Activated T-cell treated with anti-CD3 and anti-CD28 coated beads for 4 hours (primary cell): Measurements from ENCODE around the gene MSI2.

Source experiments
- DNase-seq: peaks from one replicate; pipeline ENCODE4 v3.0.0-alpha.2; 2020

The MSI2 gene

GRCh38 chr17:57324631-57325030, 68.3 kb downstream of the MSI2 start:
- DNase-seq: no peak

GRCh38 chr17:57326336-57326735, 70.0 kb downstream of the MSI2 start:
- DNase-seq: no peak

GRCh38 chr17:57326764-57327163, 70.4 kb downstream of the MSI2 start:
- no peak for DNase-seq

DNA sequence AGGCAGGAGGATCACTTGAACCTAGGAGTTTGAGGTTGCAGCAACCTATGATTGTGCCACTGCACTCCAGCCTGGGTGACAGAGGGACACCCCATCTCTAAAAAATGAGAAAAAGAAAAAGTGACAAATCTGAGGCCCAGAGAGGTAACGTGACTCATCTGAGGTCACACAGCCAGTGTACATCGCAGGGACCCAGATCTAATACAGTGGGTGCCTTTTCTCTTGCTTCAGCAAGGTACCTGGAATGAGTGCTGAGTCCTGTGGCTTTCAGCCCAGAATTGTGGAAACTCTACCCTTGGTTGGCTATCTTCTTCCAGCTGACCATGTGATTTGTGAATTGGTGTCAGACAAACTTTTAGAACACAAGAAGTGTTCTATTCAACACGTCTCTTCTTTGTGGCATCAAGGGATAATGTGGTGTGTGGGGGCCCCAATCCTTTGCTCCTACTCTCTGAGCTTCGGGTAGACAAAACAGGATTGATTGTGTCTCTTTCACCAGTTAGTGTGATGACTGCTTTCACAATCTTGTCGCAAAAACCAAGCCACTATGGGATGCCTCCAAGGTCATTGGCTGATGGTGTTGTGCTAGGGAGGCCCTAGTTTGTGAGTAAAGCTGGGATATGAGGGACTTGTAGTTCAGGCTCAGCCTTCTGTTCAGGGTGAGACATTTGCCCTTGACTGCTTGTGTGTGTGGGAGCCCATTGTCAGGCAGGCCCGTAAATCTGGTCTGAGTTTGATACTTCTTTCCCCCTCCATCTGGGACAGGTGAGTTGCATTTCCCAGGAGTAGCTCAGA, 71.0 kb downstream of the MSI2 start:
- DNase-seq: no peak

DNA sequence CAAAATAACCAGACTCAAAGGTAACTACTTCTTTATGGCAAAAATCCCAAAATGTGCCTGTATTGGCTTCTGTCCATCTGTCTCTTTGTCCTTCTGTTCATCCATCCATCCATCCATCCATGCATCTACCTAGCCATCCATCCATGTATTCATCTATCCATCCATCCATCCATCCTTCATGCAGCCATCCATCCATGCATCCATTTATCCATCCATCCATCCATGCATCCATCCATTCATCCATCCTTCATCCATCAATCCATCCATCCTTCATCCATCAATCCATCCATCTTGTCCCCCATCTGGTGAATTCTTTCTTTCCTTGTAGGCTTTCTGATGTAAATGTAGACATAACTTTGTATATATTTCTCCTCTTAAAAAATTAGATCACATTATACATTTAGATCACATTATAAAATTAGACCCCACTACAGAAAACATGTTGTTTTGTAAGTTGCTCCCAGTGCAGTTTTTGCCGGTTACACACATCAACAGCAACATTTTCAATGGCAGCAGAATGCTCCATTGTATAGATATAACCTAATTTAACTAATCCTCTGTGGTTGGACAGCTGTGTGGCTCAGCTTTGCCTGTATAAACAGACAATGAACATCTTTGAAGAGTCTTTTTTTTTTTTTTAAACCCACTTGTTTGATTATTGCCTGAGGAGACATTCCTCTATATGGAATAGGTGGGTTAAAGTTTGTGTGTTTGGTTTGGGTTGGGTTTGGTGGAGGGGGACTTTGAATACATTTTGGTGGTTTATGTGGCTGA, 72.0 kb downstream of the MSI2 start:
- no peak for DNase-seq

- DNase-seq: no peak
Observed at GRCh38 chr17:57329380-57330214, 73.3 kb downstream of the MSI2 start.

- no peak for DNase-seq
Observed at GRCh38 chr17:57330587-57330986, 74.3 kb downstream of the MSI2 start.

DNA sequence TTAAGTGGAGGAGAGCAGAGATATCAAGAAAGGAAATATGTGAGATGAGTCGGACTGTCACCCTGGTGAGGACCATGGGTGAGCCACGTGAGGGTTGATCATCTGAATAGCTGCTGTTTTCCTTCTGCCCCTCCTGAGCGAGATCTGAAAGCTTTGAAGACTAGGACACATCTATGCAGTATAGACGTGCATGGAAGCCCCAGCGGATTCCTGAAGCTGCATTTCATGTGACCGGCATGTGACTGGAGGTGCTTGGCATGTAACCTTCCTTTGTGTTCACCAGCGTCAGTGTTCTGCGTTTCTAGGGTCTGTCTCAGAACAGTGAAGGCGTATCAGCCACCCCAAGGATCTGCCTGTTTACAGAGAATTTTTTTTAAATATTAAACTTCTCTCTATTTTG, 75.1 kb downstream of the MSI2 start:
- DNase-seq: no peak

GRCh38 chr17:57332501-57332900, 76.2 kb downstream of the MSI2 start:
- DNase-seq: no peak

GRCh38 chr17:57335195-57335792, 79.0 kb downstream of the MSI2 start:
- DNase-seq: no peak

- DNase-seq: no peak
Observed at GRCh38 chr17:57337390-57337789, 81.1 kb downstream of the MSI2 start.

DNA sequence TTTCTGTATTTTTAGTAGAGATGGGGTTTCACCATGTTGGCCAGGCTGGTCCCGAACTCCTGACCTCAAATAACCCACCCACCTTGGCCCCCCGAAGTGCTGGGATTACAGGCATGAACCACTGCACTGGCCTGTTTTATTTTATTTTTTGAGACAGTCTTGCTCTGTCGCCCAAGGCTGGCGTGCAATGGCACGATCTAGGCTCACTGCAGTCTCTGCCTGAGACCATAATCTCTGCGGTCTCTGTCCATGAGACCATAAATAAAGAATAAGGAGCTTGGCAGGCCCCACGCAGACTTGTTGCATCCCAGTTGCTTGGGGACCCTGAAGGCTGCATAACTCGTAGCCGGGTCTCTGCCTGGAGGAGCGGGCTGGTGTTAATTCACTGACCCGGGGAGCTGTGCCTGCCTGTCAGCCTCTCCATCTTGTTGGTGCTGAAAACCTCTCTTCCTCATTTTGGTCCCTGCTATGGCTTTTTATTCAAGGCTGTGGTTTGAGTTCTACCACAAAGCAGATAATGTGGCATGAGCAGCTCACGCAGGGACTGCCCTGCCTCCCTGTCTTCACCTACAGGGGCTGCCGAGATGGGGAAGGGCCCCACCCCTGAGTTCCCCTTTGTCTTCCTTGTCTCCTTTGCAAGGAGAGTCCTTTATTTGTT, 82.1 kb downstream of the MSI2 start:
- no peak for DNase-seq

DNA sequence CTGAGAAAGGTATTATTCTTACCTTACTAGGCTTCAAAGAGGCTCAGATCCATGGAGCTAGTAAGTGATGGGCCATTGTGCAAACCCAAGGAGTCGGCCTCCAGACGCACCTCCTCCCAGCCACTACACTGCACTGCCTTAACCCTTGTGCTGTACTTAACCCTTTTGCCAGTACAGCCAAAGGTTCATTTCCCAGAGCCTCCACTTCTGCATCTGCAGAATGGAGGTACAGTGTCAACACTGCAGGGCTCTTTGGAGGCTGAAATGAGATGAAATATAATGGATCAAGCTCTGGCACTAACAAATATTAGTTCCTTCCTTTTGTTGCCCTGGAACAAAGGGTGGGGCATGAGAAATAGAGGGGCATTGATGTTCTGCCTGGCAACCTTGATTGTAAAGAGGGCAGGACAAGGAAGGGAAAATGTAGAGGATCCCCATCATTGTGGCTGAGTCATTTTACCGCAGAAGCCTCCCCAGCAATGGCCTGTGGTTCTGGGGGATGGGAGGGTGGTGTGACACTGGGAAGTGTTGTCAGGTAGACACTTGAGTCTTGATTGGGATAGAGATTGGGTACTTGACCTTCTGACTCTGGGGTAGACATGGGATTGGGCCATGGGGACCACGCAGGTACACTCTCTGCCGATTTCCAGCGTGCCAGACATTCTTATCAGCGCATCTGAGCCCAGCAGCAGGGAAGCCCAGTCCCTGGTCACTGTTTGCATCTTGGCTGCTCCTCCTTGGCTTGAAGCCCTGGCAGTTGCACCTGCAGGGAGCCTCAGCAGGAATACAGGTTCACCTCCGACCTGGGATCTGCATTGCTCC, 84.0 kb downstream of the MSI2 start:
- DNase-seq: no peak

DNA sequence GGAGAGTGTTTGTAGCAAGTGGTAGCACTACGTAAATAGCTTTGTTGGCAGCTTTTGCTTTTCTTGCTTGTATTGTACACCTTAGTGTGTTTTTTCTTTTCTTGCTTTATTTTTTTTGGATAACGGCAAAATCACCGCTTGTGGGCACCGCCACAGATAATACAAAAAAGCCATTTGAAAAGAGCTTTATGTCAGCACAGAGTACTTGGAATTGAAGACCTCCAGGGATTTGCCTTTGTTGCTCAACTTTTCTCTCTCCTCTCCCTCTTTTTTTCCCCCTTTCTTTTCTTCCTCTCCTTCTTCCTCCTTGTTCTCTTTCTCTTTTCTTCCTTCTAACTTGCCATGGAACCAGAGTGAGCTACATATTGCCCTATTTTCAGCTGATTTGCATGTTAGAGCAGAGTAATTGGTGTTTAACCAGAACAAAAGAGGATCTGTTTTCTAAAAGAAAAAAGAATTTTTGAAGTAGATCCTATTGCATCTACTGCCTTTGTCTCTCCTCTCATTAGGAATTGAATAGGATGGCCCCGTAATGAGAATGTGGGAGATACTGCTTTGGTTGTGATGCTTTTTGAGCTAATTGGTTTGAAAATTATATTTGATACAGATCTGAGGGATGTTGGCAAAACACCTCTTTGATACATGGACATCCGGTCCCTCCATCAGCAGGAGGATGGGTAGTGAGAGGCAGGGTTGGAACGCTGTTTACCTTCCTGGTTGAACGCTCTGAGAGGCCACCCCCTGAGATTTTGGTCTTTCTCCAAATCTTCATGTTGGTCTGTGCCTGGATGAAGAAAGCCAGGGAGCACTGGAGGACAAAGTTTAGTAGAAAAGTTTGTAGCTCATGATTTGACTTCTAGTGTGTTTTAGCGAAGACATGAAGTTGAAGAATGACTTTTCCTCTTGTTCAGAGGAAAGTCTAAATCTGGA, 85.6 kb downstream of the MSI2 start:
- no peak for DNase-seq

DNA sequence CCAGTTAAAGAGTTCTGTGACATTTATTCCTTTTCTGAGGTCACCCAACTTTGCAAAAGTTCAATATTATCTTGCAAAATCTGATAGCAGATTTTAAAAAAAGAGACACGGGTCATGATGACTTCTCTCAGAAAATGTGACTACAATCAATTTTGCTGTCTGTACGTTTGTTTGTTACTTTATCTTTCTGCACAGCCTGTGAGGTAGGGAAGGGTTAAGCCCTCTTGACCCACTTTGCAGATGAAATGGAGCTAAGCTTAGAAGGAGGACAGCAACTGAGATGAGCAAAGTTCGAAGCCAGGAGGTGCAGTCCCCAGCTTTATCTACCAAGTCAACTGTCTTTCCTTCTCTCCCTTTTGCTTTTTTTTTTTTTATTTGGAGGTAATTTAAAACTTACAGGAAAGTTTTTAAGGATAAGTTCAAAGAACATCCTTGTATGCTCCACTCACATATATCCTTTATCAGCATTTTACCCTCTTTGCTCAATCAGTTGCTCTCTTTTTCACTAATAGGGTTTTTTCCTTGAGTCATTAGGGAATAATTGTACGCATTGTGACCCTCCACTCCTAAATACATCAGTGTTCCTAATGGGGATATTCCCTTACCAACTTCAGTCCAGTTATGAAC, 86.8 kb downstream of the MSI2 start:
- no peak for DNase-seq

- no peak for DNase-seq
Observed at GRCh38 chr17:57343717-57344116, 87.4 kb downstream of the MSI2 start.

GRCh38 chr17:57344261-57344660, 87.9 kb downstream of the MSI2 start:
- no peak for DNase-seq

DNA sequence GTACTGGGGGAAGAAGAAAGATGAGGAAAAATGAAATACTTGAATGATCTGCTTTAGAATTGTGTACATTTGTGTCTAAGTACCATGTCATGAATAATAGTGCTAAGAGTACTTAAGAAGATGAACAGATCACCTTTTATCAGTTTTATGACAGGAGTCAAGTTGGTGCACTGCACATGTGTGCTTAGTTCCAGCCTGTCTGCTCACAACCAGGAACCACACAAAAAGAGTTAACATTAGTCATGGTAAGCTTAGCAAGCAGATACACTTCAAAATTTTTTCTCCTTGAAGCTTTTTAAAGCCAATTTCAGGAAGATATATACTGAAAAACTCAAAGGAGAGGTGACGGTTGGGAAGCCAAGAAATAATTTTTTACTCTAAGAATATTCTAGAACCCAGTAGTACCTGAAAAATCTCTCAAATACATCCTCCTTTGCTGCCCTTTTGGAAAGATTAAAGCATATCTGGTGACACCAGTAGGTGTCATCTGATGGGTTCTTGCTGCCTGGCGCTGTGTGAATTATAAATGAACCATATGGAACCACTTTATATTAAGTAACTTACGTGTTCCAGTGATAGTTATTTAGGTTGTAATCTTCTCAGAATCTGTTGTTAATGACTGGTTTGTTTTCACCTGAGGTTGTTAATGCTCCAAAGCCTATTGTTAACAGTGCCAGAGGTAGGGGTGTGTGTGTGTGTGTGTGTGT, 93.4 kb downstream of the MSI2 start:
- DNase-seq: no peak

GRCh38 chr17:57350266-57350665, 93.9 kb downstream of the MSI2 start:
- no peak for DNase-seq
